Caki2 (cell line): ENCODE measurements around the gene HNRNPLL. TPM values are rescaled to one million over a fixed set of nuclear protein-coding genes. Genes with fewer than 3 reads are reported as not detected.
"Not testable (repeated sequence)": the region's sequence is repeated elsewhere in the genome, so short reads cannot be mapped to it uniquely, and the experiment has no call there.

Experiments used
- DNase-seq: peaks from one replicate; pipeline ENCODE4 v3.0.0-alpha.2; 2015; ENCODE audit warnings: low read depth
- in situ Hi-C: cut with HindIII; loops from 2 replicates; pipeline ENCODE4 v1.10.0; 2016; ENCODE audit warnings: low sequenced_read_pairs, low pct_unique_long_range_greater_than_20kb, mixed read lengths
- total RNA-seq: library from RNA; depleted of rRNA; stranded (reverse); fragments of >200 nt; shearing (Covaris generic); gene quantifications from 2 replicates; pipeline ENCODE4 v1.2.3, GENCODE V29; 2014; ENCODE audit warnings: low replicate concordance

The HNRNPLL gene
- total RNA-seq, 1 experiment from 2014 or later = 37.1 TPM

DNA sequence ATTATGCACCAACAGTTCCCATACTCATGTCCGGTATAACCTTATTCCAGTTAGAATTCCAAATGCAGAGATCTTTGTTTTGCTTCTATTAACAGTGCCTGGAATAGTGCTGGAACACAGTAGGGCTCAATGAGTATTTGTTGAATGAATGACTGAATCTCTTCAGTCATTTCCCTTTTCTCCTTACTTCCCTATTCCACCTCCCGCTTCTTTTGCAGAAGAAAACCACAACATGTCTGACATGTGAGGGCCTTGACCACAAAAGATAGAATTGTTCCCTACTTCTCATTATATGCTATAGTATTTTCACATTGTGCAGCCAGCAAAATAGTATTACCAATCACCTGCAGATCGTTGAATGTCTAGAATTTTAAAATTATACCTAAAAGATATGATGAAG is 19.5 kb upstream of the HNRNPLL start:
- in situ Hi-C loops = no loop called here
- DNase-seq = no peak

DNA sequence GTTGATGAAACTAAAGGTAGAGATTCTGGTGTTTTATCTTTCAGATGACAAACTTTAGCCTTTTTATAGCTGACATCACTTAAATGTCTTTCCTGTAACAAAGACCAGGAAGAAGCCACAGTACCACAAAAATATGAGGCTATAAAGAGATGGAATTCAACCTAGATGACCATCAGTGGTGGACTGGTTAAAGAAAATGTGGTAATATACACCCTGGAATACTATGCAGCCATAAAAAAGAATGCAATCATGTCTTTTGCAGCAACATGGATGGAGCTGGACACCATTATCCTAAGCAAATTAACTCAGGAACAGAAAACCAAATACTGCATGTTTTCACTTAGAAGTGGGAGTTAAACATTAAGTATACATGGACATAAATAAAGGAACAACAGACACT is 18.3 kb upstream of the HNRNPLL start:
- in situ Hi-C loops = no loop called here
- no peak for DNase-seq

DNA sequence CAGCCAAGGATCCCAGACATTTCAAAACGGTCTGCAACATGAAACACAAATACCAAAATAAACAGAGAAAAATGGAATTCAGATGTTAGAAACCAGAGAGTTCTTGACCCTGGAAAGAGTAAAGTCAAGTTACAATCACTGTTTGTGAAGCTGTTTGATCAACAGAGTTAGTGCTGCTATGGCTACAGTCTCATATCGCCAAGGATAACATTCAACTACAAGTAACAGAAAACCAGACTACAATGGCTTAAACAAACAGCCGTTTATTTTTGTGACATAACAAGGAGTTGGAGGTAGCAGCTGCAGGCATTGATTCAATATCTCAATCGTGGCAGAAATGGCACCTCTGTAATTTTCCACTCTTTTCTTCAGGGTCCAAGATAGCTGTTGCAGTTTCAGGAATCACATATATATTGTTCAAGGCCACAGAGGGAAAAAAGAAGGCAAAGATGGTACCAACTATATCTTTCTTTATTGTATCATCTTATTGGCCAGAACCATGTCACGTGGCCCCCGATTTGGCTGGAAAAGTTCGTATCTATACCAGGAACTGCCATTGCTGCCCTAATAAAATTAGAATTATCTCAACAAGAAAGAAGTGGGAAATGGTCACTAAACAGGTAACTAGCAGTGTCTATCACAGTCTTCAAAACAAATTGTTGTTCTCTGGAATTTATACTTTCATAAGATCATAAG is 17.7 kb upstream of the HNRNPLL start:
- no peak for DNase-seq
- in situ Hi-C loops = no loop called here

DNA sequence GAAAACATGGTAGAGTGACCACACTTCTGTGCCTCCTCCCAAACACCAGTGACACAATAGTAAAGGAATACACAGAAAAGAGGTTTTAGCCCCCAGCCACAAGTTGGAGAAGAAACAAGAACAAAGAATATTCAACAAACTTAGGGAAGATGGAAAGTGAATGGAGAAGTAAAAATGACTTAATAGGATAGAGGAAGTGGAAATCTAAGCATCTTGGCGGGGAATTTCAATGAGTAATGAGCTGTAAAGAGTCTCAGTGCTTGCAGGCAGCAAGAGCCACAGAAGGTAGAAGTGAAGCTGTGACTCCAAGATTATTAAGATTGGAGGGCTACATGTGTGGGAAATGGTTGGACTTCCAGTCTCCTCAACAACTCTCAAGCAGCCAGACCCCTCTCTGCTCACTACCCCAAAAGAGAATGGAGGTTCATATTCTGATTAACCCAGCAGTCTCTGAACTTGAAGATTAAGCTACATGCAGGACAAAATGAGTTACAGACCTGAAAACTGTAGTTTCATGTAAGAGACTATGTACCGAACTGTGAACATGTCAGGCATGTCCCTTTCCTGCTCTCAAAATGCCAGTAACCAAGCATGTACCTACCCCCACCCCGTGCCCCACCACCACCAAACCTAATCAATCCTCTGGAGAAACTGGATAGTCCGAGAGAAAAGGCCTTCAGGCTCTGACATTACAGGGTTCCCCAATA is 16.9 kb upstream of the HNRNPLL start:
- in situ Hi-C loops = no loop called here
- DNase-seq = no peak

DNA sequence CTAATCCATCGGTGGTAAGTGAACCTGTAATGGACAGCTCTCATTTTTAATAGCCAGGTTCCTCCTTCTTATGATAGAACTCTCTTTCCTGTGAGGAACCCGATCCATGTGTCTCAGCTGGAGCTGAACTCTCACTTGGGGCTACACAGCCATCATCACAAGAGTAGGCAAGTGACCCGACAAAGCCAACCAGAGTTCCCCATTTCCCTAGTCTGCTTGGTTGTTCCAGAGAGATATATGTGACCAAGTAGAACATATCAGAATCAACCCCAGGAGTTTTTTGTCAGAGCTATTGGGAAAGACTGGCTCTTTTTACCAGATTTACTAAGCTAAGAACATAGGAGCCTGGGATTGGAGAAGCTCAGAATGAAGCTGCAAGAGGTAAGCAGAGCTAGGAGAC is 14.6 kb upstream of the HNRNPLL start:
- in situ Hi-C loops = no loop called here
- no peak for DNase-seq

DNA sequence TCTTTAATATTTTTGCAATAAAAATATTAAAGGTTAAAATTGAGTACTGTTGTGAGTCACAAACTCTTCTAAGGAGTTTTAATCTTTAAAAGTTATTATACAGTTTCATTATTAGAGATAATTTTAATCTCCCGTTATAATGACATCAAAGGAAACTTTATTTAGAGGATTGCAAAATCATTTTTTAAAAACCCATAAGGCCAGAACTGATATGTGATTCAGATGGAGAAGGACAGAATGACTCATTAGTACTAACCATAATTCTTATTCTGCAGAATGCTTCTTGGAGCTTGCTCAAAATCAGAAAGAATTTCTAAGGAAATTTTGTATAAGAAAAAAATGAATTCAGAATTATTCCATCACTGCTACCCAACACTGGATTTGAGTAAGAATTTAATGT is 12.5 kb upstream of the HNRNPLL start:
- in situ Hi-C loops = no loop called here
- no peak for DNase-seq

DNA sequence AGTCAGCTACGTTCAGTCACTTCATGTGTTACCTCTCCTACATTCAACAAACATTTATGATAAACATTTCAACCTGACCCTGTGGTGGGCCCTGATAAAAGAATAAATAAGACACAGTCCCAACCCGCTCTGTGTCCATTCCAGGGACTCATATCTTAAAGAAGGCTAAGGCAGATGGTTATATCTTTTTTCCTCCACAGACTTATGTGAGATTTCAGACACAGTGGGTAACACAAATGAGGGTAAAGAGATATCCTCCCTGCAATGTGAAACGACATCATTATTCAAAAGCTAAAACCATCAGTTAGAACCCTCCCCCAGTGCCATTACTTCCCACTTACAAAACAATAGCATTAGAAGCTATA is 11.1 kb upstream of the HNRNPLL start:
- DNase-seq = no peak
- in situ Hi-C loops = no loop called here

DNA sequence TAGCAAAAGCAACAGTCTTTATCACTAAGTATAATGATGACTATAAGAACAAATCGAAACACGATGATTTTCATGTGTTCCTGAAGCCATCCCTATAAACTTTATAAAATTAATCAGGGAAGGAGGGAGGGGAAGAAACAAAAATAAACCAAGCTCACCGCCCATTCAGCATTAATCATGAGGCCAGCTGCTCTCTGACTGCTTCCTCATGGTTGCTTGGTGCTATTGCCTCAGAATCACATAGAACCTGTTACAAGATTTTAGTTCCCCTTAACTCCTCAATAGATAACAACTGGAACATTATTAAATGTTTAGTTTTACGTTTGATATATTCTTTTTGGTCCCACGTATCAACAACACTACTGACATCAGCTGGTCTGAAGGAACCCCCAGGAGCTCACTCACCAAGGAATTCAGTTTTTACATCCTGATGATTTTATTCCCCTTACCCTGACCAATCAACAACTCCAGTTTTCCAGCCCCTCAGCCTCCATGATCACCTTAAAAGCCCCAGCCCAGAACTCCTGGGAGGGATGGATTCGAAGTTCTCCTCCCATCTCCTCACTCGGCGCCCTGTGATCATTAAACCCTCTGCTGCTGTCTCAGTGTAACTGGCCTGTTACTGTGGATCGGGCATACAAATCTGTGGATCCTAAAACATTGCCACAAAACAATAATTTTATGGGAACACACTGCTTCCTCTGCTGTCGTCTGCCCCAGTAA is 10.6 kb upstream of the HNRNPLL start:
- in situ Hi-C loops = no loop called here
- DNase-seq = no peak

DNA sequence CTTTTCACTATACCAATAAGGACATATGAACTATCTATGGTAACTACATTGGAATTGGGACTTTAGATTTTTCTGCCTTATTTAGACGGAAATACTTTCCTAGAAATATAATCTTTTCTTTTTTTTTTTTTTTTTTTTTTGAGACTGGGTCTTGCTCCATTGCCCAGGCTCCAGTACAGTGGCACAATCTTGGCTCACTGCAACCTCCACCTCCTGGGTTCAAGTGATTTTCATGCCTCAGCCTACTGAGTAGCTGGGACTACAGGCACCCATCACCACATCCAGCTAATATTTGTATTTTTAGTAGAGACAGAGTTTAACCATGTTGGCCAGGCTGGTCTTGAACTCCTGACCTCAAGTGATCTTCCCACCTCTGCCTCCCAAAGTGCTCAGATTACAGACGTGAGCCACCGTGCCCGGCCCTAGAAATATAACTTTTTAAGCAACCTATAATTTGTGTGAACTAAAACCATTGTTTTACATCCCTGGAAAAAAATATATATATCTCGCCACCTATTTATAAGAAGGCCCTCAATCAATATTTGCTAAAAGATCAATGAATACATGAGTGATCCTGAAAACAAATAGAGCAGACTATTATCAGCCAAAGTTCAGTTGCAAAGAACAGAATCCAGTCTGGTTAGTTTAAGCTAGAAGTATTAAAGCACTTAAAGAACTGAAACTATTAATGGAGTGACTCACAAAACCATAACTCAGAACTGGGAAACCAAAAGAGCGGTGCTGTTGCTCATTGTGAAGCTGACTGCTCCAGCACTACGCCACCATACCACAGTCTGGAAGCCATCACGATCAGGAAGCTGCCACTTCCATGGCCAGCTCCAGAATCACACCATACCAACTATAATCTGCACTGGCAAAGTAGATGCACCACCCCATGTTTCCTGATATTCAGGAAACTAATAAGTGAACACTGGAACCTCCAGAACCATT is 8.4 kb upstream of the HNRNPLL start:
- no peak for DNase-seq
- in situ Hi-C loops = no loop called here

DNA sequence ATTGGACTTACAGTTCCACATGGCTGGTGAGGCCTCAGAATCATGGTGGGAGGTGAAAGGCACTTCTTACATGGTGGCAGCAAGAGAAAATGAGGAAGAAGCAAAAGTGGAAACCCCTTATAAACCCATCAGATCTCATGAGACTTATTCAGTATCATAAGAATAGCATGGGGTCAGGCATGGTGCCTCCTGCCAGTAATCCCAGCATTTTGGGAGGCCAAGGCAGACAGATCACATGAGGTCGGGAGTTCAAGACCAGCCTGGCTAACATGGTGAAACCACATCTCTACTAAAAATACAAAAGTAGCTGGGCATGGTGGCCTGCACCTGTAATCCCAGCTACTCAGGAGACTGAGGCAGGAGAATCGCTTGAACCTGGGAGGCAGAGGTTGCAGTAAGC is 6.5 kb upstream of the HNRNPLL start:
- in situ Hi-C loops, DNase-seq: not testable (repeated sequence)

DNA sequence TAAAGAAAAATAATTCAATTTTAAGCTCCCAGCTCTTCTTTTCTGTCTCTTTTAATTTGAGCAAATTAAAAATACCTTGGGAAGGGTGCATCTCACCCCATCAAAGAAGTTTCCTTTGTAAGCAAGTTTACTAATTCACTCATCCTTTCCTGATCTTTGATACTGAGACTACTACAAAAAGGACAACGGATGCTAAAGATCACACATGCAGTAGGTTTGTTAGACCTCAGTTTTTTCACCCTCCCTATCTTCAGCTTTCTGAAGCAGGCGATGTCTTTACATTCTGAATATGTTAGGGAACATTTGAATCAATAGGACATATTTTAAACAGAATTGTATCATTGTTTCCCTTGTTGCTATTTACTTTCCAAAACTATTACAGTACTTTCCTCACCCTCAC is 6.0 kb upstream of the HNRNPLL start:
- in situ Hi-C loops = no loop called here
- no peak for DNase-seq

DNA sequence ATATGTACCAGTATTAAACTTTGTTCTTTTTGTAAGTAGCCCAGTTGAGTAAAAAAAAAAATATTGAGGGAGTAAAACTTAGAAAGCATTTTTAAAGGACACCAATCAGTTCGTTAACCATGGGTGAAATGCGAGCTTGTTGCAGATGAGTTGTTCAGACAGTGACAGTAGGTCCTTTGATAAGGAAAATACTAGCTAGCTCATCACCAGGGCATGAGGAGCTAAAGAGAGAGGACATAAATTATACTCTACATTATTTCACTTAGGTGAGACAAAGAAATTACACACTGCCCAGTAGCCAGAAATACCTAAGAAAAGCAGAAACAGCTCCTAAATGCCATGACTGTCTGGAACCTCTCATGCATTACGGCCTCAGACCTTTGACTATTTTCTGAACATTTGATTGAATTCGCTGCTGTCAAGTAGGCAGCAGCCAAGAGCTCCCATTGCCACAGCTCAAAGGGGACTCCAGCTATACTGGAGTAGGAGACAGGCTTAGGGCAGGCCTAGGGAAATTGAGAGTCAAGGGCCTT is 2.6 kb upstream of the HNRNPLL start:
- in situ Hi-C loops = no loop called here
- DNase-seq = peak; percentile 89

DNA sequence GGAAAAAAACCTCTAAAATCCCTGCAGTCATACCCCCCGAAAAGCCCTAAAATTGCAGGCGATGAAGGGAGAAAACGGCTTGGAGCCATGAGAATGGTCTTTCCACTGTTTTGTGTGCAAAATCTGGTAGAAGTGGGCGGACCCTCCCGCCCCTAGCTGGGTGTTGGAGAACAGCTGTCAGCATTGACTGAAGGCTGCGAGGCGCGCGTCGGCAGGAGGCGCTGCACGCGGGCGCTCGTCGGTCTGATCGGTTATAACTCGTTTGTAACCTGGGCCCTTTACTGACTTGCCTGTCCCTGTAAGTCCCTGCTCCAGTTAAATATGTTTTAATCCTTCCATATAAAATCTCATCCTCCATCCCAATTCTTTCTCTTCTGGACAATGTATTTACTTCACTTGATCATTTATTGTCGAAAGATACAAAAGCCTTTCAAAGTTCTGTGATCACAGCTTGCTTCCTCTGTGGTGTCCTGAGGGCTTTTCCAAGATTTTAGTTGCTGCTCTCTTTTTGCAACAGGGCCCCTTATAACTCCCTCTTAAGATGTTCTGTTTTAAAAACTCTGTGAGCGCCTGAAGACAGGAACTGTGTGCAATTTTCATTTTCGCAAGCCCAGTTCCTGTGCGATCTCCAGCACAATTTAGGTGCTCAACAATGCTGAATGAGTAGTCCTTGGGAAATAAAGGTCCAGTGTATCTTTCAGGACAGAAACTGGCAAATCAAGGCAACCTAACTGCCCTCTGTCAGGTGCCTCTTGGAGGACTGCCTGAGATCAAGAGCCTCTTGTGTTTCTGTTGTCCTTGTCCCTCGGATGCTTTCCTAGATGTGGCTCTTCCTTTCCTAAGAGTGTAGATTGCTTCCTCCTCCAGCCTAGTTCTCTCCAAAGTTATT is 918 bp upstream of the HNRNPLL start:
- in situ Hi-C loops = no loop called here
- DNase-seq = no peak

DNA sequence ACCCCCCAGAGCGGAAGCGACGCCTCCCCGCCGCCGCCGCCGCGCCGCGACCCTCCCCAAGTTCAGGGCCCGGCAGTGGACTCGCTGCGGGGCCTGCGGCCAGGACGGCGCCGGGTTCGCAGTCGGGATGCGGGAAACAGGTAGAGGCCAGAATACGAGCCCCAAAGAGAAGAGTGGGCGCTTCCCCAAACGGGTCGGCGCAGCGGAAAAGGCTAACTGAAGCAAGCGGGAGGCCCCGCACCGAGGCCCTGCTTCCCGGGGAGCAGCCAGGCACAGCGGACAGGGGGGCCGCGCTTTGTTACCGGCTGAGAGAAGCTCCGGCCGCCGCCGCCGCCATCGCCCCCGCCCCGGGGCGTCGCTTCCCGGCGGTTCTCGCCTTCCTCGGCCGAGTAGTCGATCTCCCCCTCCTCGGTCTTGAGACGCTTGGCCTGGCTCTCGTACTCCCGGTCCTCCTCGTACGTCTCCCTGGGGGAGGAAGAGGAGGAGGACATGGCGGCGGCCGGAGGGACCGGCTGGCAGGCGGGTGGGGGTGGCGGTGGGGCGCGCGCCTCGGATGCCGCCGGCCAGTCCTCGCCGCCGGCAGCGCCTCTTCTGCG is 494 bp downstream of the HNRNPLL start:
- in situ Hi-C loops = no loop called here
- no peak for DNase-seq

DNA sequence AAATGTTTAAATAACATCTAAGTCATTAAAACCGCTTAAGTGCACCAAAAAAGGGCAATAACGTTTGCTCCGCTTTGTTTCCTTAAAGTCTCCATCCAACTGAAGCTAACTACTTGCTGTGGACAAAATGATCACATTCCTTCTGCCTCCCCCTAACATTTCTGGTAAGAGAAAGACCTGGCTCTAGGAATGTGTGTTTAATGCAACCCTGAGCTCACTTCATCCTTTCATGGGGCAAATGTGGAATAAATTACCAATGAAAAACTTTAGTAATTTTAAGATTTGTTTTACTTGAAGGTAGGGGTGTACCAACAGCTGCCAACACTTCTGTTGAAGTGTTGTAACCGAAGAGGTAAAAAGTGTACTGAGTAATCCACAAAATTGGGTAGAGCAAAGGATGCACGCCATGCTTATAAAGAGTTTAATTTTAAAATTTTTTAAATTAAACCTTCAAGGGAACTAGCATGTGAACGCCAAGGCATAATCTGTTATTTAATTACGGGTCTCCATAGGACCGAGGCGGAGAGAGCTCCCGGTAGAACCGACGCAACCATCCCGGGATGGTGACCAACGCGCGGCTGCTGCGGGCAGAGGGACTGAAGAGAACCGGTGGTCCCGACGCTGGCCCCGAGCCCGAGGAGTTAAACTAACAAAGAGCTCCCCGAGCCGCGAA is 1.1 kb downstream of the HNRNPLL start:
- DNase-seq = peak; percentile 32
- in situ Hi-C loops = no loop called here

DNA sequence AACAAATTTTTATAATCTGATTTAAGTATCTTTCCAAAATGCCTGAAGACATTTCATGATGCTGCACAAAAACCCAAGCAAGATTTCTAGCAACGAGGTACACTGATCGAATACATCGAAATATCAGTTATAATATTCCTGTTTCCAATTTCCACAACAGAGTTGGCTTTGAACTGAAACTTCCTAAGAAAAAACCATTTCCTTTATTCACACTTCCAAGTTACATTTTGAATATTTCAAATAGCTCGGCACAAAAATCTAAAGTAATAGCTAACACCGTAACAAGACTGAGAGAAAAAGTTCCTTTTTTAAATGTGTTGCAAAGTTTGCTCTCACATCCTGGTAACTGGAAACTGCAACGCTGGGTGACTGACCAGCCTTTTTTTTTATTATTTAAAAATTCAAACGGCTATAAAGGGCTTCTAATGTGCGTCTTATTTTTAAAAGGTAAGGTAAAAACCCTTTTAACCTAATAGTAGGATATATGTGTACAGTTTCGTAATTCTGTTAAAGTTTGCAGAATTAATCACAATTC is 1.7 kb downstream of the HNRNPLL start:
- no peak for DNase-seq
- in situ Hi-C loops = no loop called here
